Activated naive CD4-positive, alpha-beta T cell treated with Interleukin-2 at 50 U/mL for 16 hours (primary cell): ENCODE data around the gene BDH1.
"Not testable (repeated sequence)": the region's sequence is repeated elsewhere in the genome, so short reads cannot be mapped to it uniquely, and the experiment has no call there.

Source experiments
- DNase-seq: peaks from one replicate; pipeline ENCODE4 v3.0.0-alpha.2; 2020

Gene BDH1

GRCh38 chr3:197520311-197521276, 35.2 kb downstream of the BDH1 start:
- DNase-seq, result no peak

- no peak for DNase-seq
Observed at GRCh38 chr3:197519801-197520211, 36.0 kb downstream of the BDH1 start.

- no peak for DNase-seq
Observed at GRCh38 chr3:197518881-197519421, 36.8 kb downstream of the BDH1 start.

DNA sequence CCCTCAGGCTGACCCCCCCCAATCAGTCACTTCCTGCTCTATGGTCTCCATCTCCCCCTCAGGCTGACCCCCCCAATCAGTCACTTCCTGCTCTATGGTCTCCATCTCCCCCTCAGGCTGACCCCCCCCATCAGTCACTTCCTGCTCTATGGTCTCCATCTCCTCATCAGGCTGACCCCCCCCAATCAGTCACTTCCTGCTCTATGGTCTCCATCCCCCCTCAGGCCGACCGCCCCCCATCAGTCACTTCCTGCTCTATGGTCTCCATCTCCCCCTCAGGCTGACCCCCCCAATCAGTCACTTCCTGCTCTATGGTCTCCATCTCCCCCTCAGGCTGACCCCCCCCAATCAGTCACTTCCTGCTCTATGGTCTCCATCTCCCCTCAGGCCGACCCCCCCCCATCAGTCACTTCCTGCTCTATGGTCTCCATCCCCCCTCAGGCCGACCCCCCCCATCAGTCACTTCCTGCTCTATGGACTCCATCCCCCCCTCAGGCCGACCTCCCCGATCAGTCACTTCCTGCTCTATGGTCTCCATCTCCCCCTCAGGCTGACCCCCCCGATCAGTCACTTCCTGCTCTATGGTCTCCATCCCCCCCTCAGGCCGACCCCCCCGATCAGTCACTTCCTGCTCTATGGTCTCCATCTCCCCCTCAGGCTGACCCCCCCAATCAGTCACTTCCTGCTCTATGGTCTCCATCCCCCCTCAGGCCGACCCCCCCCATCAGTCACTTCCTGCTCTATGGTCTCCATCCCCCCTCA, 37.7 kb downstream of the BDH1 start:
- DNase-seq, result not testable (repeated sequence)

GRCh38 chr3:197516890-197517606, 38.7 kb downstream of the BDH1 start:
- DNase-seq, result peak; percentile 17

GRCh38 chr3:197516517-197516889, 39.3 kb downstream of the BDH1 start:
- DNase-seq, result peak; percentile 41

DNA sequence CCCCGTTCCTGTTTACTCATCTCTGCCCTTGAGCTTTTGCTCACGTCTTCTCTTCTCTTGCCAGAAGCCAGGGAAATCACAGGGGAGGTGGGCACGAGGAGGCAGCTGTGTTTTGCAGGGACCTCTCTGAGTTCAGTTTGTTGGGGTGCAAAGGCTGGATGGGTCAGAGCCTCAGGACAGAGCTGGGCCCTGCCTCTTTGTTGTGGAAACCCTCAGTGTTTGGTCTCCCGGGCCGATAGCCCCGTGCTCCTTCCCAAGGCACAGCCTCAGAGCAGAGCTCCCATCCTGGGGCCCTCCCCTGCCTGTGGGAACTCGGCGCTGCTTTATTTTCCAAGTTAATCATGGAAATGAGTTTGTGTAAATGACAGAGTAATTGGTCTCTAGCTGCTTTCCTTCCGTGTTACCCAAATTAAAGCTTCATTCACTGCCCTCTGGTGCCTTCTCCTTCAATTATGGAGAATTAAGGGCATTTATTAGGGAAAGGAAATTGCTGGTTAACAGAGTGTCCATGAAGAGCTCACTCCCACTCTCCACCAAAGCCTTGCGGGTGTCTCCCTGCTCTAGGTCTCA, 40.9 kb downstream of the BDH1 start:
- no peak for DNase-seq

DNA sequence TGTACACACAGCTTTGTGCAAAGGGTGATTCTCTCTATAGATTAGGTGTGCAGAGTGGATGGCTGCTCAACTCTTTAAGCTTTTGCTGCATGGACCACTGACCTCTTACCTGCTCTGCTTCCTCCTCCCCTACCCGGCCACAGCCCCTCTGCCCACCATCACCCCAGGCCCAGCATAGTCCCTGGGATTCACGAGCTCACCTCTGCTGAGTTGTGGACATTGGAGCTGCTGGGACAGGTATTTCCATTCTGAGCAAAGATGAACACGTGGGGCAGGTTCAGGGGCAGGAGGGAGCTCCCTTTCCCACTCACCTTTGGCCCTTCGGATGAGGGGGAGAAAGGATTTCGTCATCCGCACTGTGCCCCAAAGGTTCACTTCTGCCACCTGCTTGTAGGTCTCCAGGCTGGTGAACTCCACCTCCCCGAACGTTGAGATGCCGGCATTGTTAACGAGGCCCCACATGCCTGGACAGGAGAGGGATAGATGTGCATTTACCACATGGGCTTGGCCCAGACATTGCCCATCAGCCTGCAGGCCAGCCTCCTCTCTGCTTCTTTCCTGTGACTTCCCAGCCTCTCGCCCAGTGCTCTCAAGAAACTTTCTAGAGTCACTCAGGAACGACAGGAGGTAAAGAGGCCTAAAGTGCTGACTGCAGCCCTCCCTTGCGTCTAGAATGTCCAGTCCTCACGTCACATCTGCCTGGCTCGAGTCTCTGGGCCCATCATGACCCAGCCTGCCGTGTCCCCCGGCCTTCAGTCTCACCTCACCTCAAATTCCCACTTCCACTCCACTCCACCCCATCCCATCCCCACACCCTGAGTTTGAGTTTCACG, 41.6 kb downstream of the BDH1 start:
- no peak for DNase-seq

- no peak for DNase-seq
Observed at GRCh38 chr3:197512691-197513571, 42.8 kb downstream of the BDH1 start.

GRCh38 chr3:197511853-197512635, 43.7 kb downstream of the BDH1 start:
- no peak for DNase-seq

DNA sequence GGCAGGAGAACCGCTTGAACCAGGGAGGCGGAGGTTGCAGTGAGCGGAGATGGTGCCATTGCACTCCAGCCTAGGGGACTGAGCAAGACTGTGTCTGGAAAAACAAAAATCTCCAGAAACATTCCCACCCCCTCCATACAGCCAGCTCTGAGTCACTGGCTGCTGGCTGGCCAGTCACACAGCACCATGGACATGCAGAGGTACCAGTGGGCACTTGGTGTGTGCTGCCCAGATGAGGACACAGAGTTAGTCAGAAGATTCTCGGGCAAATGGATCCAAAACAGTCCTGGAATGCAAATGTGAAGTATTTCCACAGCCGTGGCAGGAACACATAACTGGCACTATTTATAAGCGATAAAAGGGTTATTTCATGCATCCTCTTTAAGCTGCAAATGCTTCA, 44.6 kb downstream of the BDH1 start:
- DNase-seq, result no peak

GRCh38 chr3:197510642-197511018, 45.1 kb downstream of the BDH1 start:
- DNase-seq, result no peak

DNA sequence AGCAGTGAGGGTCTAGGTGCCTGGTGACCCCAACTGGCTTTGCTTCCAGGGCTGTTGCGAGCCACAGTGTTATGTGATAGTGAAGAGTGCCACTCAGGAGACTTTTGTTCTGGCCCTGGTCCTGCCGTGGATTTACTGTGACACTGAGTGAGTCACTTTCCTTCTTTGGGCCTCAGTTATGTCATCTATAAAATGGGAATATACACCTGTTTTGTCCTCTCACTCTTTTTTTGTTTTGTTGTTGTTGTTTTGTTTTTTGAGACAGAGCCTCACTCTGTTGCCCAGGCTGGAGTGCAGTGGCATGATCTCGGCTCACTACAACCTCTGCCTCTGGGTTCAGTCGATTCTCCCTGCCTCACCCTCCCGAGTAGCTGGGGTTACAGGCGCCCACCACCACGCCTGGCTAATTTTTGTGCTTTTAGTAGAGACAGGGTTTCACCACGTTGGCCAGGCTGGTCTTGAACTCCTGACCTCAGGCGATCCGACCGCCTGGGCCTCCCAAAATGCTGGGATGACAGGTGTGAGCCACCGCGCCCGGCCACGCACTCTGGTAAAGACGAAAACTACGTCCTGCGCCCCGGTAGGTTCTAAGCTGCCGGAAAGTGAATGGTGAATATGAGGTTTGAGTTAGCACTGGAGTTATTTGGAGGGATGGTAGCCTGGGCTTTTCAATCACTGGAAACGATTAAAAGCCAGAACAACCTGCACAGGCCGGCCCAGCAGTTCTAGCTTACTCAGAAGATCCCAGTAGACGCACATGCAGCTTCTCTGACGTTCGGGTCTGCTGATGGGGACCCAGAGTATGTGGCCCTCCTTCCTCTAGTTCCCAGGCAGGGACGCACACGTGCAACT, 46.6 kb downstream of the BDH1 start:
- DNase-seq, result no peak

DNA sequence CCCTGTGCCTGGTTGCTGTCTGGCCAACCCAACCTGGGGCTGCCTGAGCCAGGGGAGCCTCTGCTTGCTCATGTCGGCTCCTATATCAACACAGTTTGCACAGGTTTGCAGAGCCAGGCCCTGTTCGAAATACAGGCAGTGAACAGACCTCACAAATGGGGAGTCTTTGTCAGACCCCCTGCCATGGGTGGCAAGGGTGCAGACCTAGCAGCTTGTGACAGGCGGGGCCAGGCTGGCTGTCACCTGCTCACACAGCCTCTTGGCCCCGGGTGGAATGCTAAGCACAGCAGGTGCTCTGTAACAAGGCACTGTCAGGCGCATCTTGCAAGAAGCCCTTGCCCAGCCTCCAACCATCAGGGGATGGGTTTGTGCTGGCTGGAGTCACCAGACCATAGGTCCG, 47.3 kb downstream of the BDH1 start:
- DNase-seq, result no peak

GRCh38 chr3:197508051-197508451, 47.7 kb downstream of the BDH1 start:
- no peak for DNase-seq

GRCh38 chr3:197507541-197507940, 48.2 kb downstream of the BDH1 start:
- DNase-seq, result no peak

- DNase-seq, result no peak
Observed at GRCh38 chr3:197507081-197507480, 48.7 kb downstream of the BDH1 start.

- no peak for DNase-seq
Observed at GRCh38 chr3:197505796-197506548, 49.8 kb downstream of the BDH1 start.
